ENCODE results near the gene PARD6G.
A peak's percentile ranks its signal among the peaks of the same experiment; 100 is the strongest.
"Not testable (repeated sequence)": the region's sequence is repeated elsewhere in the genome, so short reads cannot be mapped to it uniquely, and the experiment has no call there.

PARD6G gene

GRCh38 chr18:80171054-80171872 lies 76.1 kb downstream of the PARD6G start:
- DNase-seq, result peak; percentile 79
- ATAC-seq, result no peak

DNA sequence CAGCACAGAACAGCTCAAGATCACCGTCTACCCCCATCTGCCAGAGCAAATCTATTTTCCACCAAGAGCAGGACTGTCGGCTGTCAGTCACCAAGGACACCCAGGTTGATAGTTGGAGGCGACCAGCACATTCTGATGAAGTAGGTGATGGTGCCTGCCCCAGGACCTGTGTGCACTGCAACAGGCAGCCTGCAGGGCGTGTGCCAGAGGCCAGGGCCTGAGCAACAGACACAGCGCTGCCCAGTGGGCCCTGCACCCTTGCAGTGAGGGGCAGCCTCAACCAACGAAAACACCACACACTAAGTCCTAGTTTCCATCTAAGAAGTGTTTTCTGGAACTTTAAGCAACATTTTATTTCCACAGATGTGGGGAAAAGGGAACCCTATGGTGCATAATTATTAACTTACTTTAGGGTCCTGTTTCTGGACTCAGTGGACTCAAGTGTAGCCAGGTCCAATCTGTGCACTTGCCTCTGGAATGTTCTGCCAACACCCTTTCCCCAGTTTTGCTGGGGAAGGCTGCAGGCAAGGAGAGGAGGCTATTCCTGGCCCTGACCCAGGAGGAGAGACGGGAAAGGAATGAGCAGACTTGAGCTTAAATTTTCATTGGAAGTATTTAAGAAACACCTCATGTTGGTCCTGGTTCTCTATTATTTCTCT lies 76.8 kb downstream of the PARD6G start:
- no peak for ATAC-seq
- DNase-seq, result no peak

DNA sequence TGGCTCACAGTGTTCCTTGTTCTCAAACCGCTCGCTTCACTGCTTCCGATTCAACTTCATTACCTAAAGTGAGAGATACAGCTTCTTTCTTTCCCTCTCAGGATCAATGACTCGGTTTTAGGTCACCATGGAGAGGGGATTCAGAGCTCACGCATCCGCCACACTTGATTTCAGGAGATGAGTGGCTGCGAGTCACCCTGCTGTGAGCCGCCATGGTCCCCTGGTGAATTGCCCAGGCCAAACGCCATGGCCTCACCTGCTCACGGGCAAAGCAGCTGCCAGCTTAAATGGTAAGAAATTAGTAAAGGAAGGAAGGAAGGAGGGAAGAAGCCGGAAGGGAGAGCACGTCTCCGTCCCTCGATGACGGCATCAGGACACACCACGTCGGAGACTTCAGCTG lies 77.7 kb downstream of the PARD6G start:
- DNase-seq (no peak), ATAC-seq (no peak)

DNA sequence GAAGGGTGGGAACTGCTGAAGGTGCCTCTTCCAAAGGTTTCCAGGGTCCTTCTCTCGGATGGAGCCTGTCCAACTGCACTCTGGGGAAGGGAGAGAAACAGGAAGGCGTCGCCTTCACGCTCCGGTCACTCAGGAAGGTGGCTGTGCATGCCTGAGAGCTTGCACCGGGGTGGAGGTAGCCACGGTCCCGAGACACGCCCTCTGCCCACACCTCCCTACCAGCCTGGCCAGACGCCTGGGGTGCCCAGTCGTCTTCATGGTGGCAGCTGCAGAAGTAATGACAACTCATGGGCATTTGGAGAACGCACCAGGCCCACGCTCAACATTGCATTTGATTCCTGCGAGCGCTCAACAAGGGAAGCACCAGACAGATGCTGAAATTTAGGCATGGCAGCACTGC lies 78.3 kb downstream of the PARD6G start:
- no peak for DNase-seq
- no peak for ATAC-seq

DNA sequence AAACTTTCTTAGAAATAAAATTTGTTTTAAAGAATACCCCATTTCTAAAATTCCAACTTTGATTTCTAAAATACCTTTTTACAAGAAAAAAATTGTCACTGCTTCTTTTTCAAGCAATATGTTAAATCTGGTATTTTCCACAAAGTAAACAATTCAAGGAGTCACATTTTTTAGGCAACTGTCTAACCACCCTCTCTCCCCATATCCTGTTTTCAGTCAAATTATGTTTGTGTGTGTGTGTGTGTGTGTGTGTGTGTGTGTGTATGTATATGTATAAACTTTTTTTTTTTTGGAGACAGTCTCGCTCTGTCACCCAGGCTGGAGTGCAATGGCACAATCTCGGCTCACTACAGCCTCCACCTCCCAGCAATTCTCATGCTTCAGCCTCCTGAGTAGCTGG lies 79.0 kb downstream of the PARD6G start:
- ATAC-seq, result no peak

GRCh38 chr18:80167931-80168330 lies 79.4 kb downstream of the PARD6G start:
- no peak for ATAC-seq
- DNase-seq, result no peak

More for the DNA sequence above, 79.0 kb downstream of the PARD6G start:
- no peak for DNase-seq

DNA sequence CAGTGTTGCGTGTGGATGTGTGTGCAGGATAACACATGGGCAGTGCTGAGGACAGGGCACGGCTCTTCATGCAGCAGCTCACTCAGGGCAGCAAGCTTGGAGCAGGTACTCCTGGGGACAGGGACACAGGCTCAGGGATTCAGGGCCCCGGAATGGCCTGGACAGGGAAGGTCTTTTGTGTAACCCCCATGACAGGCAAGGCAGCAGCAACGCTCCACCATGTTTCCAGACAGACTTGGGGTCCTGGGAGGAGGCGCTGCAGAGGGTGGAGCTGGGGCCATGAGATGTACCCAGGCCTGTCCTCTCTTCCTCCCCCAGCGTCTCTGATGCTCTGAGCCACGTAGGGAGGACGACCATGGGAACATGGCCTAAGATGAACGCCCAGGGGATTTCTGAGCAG lies 80.0 kb downstream of the PARD6G start:
- no peak for ATAC-seq
- no peak for DNase-seq

DNA sequence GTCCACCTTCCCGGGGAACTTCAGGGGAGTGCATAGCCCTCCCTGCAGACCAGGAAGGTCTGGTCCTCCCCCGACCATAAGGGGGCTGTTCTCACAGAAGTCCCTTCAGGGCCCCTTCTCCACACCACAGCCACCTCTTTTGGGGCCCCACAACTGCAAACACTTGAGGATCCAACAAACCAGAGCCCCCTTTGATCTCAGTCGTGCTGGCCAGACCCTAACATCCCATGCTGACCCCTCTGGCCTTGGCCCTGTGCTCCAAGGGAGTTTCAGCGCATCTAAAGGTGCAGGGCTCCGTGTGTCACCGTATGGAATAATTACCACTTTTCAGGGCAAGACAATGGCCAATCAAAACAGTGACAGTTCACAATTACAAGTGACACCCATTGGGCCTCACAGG lies 80.6 kb downstream of the PARD6G start:
- ATAC-seq (no peak), DNase-seq (no peak)

DNA sequence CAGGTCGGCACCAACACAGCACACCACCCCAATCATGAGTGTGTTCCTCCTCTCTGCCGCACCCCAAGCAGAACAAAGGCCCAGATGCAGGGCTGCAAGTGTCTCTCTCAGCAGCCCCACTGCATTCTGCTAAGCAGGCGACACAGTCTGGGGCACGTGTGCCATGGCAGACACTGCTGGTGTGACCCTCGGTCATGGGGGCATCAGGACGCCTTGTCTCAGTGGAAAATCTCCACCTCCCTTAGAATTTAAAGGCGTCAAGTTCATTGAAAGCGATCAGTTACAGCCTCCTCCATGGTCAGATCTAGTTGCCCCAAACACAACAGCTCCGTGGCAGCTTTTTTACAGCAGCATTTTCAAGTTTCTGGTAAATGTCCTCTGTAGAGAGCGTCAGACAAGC lies 81.1 kb downstream of the PARD6G start:
- ATAC-seq, result no peak
- DNase-seq, result no peak

DNA sequence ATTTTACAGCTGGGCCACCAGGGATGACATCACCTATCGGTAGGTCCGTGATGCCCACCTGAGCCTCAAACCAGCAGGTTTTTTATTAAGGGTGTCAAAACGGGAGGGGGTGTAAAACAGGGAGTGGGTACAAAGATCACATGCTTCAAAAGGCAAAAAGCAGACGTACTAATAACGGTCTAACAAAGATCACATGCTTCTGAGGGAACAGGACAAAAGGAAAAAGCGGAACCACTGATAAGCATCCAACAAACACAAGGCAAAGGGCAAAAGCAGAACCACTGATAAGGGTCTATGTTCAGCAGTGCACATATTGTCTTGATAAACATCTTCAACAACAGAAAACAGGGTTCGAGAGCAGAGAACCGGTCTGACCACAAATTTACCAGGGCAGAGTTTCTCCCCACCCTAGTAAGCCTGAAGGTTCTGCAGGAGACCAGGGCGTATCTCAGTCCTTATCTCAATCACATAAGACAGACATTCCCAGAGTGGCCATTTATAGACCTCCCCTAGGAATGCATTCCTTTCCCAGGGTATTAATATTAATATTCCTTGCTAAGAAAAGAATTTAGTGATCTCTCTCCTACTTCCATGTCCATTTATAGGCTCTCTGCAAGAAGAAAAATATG lies 82.5 kb downstream of the PARD6G start:
- ATAC-seq, DNase-seq: not testable (repeated sequence)

GRCh38 chr18:80163183-80163582 lies 84.1 kb downstream of the PARD6G start:
- ATAC-seq, result no peak

GRCh38 chr18:80161781-80162417 lies 85.4 kb downstream of the PARD6G start:
- no peak for DNase-seq
- no peak for ATAC-seq

More at GRCh38 chr18:80163183-80163582, 84.1 kb downstream of the PARD6G start:
- no peak for DNase-seq

GRCh38 chr18:80159713-80160636 lies 87.3 kb downstream of the PARD6G start:
- DNase-seq (peak; percentile 68), ATAC-seq (peak; percentile 82)

- ATAC-seq (no peak), DNase-seq (no peak)
Observed at GRCh38 chr18:80158365-80158764, 88.9 kb downstream of the PARD6G start.

- ATAC-seq, result no peak
- DNase-seq, result peak; percentile 84
Observed at GRCh38 chr18:80157708-80158343, 89.5 kb downstream of the PARD6G start.

- ATAC-seq (peak; percentile 70), DNase-seq (peak; percentile 42)
Observed at GRCh38 chr18:80154293-80154692, 93.0 kb downstream of the PARD6G start.

DNA sequence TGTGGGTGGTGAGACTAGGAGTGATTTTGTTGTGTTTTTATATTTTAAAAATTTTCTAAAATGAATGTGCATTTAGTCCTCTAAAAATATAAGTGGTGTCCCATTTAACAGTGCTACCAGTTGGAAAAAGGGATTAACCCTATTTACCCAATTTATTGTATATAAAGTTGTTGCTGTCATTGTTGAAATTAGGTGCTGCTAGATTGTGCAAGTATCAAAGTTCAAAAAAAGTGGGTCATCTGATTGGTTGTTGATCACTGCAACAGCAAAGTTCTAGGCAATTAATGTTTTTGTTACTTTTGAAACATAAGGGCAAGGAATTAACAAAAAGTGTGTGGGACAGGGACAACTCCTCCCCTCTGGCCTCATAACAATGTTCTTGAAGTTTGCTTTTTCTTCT lies 97.6 kb downstream of the PARD6G start:
- ATAC-seq, result no peak
- DNase-seq, result no peak

DNA sequence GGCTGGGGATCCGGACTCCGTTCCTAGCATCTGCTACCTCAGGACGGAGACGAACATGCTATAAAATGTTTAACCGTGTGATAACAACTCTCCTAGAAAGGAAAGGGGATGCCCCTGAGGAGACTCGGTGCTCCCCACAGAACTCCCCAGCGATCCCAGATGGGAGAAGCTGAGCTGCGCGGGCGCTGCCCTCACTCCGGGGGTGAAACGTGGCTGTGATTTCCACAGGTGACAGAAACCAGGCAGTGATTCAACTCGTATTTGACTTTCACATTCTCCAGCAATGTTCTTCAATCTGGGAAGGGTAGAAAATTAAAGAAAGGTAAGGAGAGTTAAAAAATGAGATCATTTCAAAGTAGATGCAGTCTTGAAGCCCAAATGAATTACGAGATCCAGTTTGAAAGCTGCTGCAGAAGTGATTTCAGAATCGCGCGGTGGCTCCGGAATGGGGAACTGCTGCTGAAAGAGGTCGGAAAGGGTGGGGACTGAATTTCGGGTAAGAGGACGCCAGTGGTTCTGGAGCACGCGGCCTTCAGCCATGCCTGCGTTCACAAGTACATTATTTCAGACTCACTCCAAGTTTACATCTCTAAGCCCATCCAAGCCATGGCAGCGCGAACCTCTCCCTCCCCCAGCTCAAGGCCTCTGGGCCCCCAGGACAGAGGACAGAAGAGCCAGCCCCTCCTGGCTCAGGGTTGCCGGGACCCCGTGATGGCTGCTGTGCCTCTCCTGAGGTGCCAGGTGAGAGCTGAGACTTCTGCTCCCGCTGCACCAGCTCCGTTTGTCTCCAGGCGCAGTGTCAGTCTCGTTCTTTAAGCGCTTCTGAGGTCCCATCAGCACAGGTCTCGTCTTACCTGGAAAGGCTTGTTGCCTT lies 98.8 kb downstream of the PARD6G start:
- DNase-seq (no peak), ATAC-seq (no peak)

GRCh38 chr18:80147418-80148325 lies 99.6 kb downstream of the PARD6G start:
- DNase-seq (peak; percentile 86), ATAC-seq (peak; percentile 84)
